Kidney epithelial cell (primary cell): ENCODE measurements around the gene COPE. TPM values are rescaled to one million over a fixed set of nuclear protein-coding genes. Genes with fewer than 3 reads are reported as not detected.
"Not testable (repeated sequence)": the region's sequence is repeated elsewhere in the genome, so short reads cannot be mapped to it uniquely, and the experiment has no call there.

ENCODE experiments used
- DNase-seq: peaks from one replicate; pipeline ENCODE4 v3.0.0-alpha.2; 2010; ENCODE audit warnings: low read depth
- H3K27me3 ChIP-seq: 2 replicates; pipeline ENCODE4 v1.6.0; 2011; ENCODE audit warnings: low read length; ENCODE audit not compliant: control insufficient read depth, insufficient read depth
- H3K36me3 ChIP-seq: 2 replicates; pipeline ENCODE4 v1.5.1; 2011; ENCODE audit warnings: low read length; ENCODE audit not compliant: control insufficient read depth, insufficient read depth
- H3K4me3 ChIP-seq: 2 replicates; pipeline ENCODE4 v1.5.1; 2011; ENCODE audit warnings: low read depth, mild to moderate bottlenecking, control low read depth, low read length
- CTCF ChIP-seq: IDR thresholded peaks from 2 replicates; pipeline ENCODE4 v1.5.1; 2011; ENCODE audit warnings: mild to moderate bottlenecking, moderate library complexity, low read length, control low read depth, inconsistent platforms; ENCODE audit not compliant: insufficient read depth, poor library complexity, severe bottlenecking
- total RNA-seq: library from RNA; depleted of rRNA; stranded (reverse); fragments of >200 nt; gene quantifications from 2 replicates; pipeline ENCODE4 v1.2.3, GENCODE V29; 2015

COPE gene
- total RNA-seq, 1 donor from 2014 or later: 437 TPM

GRCh38 chr19:18924684-18925213, 5.6 kb upstream of the COPE start:
- Histone ChIP-seq H3K4me3 (no peak overlapping the region), H3K27me3 (no peaks in the 10 kb centered on the region), H3K36me3 (peaks cover 5% of the 10 kb centered on the region)
- TF ChIP-seq CTCF: no peak
- no peak for DNase-seq

GRCh38 chr19:18922228-18922985, 3.2 kb upstream of the COPE start:
- H3K36me3 ChIP-seq: peaks cover 2% of the 10 kb centered on the region
- no peaks in the 10 kb centered on the region for H3K27me3 ChIP-seq
- H3K4me3 ChIP-seq: no peak overlapping the region
- DNase-seq: no peak
- TF ChIP-seq CTCF: no peak

- TF ChIP-seq CTCF: no peak
- H3K36me3 ChIP-seq: peaks cover 2% of the 10 kb centered on the region
- H3K27me3 ChIP-seq: no peaks in the 10 kb centered on the region
- no peak overlapping the region for H3K4me3 ChIP-seq
- no peak for DNase-seq
These were observed 2.4 kb upstream of the COPE start for GRCh38 chr19:18921593-18921992.

GRCh38 chr19:18920400-18920799, 1.2 kb upstream of the COPE start:
- DNase-seq: no peak
- no peak for TF ChIP-seq CTCF
- no peaks in the 10 kb centered on the region for H3K36me3 ChIP-seq
- peak overlapping the region; percentile 99 for H3K4me3 ChIP-seq
- H3K27me3 ChIP-seq: no peaks in the 10 kb centered on the region

GRCh38 chr19:18919900-18920214, 670 bp upstream of the COPE start:
- no peak for DNase-seq
- H3K27me3 ChIP-seq: no peaks in the 10 kb centered on the region
- H3K4me3 ChIP-seq: peak overlapping the region; percentile 99
- H3K36me3 ChIP-seq: no peaks in the 10 kb centered on the region
- no peak for TF ChIP-seq CTCF

GRCh38 chr19:18917593-18917992, 1.6 kb downstream of the COPE start:
- H3K27me3 ChIP-seq, H3K36me3 ChIP-seq, DNase-seq, H3K4me3 ChIP-seq: not testable (repeated sequence)
